Cortex of kidney (tissue), 1 donor: ENCODE measurements around the gene UPK1A.
"Not testable (repeated sequence)": the region's sequence is repeated elsewhere in the genome, so short reads cannot be mapped to it uniquely, and the experiment has no call there.

Source experiments
- DNase-seq: peaks from one replicate; lab custom pipeline; 2025; lab: John Stamatoyannopoulos, UW

The UPK1A gene

DNA sequence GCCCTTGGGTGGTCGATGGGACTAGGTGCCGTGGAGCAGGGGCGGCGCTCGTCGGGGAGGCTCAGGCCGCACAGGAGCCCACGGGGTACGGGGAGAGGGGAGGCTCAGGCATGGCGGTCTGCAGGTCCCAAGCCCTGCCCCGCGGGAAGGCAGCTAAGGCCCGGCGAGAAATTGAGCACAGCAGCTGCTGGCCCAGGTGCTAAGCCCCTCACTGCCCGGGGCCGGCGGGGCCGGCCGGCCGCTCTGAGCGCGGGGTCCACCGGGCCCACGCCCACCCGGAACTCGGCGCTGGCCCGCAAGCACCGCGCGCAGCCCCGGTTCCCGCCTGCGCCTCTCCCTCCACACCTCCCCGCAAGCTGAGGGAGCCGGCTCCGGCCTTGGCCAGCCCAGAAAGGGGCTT is 24.8 kb downstream of the UPK1A start:
- not testable (repeated sequence) for DNase-seq

DNA sequence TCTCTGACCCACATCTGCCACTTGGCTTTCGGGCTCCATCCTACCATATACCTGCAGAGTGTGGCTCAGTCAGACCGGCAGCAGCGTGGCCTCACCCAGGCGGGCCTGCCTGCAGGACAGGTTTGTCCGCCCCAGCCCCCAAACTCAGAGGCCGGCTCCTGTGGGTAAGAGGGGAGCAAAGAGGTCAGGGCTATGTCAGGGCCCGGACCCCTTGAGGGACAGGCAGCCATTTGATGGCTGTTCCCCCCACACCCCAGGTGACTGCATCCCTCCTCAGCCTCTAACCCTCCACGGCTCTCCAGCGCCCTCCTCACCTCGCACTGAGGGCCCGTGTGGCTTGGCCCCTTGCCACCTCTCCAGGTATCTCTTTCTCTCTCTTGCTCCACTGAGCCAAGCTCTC is 25.7 kb downstream of the UPK1A start:
- DNase-seq: no peak

DNA sequence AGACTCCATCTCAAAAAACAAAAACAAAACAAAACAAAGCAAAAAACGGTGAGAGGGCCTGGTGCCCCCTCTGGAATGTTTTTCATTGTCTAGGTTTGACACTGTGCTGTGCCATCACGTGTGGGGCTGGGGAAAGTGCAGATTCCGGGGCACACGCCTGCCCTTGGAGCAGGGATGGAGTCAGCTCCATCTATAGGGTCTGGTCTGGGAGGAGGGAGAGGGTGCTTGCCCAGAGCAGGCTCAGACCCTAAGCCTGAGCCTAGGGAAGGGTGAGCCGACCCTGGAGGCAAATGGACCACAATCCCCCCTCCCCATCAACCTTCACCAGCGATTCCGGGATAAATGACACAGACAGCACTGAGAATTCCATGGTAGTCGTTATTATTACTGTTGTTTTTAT is 27.1 kb downstream of the UPK1A start:
- no peak for DNase-seq

DNA sequence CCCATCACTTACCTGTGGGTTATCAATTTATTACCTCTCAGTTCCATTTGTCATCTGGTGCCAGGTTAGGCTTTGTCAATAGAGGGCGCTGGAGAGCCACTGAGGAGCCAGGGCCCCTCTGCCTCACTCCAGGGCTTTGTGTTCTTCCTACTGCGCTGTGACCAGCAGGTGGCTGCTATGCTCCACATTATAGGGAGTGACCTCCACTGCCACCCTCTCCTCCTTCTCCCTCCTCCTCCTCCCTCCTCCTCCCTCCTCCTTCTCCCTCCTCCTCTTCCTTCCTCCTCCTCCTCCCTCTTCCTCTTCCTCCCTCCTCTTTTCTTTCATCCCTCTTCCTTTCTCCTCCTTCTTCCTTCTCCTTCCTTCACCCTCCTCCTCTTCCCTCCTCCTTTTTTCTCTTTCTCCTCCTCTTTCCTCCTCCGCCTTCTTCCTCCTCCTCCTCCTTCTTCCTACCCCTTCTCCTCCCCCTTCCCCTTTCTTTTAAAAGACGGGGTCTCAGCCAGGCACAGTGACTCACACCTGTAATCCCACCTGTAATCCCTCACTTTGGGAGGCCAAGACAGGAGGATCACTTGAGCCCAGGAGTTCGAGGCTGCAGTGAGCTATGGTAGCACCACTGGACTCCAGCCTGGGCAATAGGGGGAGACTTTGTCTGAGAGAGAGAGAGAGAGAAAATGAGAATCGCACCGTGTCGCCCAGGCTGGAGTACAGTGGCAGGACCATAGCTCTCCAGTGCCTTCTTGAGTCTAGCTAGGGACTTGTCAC is 27.7 kb downstream of the UPK1A start:
- no peak for DNase-seq

DNA sequence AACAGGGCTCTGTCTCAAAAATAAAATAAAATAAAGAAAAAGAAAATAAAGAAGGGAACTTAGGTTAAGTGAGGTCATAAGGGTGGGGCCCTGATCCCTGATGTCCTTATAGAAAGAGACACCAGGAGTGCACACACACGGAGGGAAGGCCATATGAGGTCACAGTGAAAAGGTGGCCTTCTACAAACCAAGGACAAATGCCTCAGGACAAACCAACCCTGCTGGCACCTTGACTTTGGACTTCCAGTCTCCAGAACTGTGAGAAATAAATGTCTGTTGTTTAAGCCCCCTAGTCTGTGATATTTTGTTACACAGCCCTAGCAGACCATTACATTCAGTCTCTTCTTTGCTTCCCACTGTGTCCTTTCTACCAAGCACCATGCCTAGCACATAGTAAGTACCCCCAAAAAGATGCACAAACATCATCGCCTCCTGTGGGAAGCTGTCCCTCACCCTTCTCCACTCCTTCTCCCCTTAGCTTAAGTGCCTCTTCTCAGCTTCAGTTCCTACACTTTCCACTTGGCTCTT is 29.6 kb downstream of the UPK1A start:
- DNase-seq: no peak

DNA sequence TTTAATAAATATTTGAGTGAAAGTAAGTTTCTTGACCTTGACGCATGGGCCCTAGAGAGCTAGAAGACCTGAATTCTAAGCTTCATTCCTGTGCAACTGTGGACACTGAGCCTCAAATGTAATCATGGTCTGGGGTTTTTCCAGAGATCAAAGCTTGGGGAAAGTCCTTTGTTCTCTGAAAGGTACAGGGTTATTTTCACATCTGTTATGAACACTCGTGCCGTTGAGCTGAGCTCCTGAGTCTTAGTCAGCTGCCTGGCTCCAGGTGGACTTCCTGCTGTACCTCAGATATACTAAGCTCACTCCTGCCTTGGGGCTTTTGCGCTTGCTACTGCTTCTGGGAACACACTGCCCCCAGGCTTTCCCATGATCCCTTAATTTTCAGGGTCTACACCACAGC is 30.5 kb downstream of the UPK1A start:
- DNase-seq: no peak

DNA sequence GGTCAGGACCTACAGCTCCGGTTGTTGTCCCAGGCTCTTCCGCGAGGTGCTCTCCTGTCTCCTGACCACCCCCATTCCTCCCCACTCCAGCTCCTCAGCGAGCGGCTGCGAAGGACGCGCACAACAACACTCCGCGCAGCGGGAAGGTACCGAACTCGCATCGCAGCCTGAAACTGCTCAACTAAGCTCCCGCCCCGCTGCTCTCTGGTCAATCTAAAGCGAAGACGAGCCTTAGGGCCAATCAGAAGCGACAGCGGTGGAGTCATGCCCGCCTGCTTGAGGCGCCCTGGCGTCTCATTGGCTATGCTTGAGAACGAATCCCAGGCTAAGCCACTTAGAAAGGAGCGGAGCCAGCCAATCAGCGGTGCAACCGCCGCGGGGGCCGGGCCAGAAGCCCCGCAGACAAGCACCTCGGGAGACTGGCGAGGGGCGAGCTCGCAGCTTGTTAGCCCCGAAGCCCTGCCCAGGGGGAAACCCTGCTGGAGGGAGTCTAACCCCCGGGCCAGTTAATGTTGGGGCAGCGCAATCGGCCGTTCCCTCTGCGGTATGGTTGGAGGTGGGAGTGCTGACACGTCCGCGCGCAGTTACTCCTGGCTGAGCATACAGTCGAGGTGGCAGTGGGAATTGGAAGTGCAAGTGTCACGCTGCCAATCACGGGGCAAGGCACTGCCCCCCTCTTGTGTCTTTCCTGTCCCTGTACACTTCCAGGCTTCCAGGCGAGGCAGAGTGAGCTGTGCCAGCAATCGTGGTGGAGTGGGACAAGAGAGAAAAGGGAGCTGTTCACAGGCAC is 36.1 kb downstream of the UPK1A start:
- DNase-seq: no peak

DNA sequence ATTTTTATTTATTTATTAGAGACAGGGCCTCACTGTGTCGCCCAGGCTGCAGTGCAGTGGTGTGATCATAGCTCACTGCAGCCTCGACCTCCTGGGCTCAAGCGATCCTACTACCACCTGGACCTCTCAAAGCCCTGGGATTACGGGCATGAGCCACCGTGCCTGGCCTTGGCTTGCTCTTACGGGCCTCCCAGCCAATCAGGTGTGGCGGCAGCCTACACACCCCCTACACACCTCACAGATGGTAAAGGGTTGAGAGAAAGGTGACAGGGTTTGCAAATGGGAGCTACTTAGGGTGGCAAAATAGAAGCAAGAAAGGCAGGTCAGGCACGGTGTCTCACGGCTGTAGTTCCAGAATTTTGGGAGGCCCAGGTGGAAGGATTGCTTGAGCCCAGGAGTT is 37.0 kb downstream of the UPK1A start:
- DNase-seq: no peak

DNA sequence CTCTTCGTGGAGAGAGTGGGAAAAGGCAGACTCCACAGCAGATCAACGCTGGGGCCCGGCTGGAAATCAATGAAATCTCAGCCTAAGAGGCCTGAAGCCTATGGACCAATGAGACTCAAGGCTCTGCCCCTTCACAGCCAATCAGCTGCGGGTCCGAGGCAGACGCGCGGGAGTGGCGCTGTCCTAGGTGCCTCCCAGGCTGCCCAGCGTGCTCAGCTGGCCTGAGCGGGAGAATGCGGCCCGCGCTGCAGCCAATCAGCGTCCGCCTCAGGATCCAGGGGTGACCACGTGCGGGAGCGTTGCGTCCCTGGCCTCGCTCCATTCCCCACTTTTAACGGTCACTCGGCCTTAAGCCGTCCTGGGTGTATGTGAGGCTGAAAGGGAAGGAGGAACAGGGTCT is 37.9 kb downstream of the UPK1A start, which contains the start of gene ZBTB32:
Gene ZBTB32, plus strand, starts transcription at position 341 of the 400 bp plus-strand sequence. CDS start 10,069 bp downstream, outside the sequence.
- no peak for DNase-seq

DNA sequence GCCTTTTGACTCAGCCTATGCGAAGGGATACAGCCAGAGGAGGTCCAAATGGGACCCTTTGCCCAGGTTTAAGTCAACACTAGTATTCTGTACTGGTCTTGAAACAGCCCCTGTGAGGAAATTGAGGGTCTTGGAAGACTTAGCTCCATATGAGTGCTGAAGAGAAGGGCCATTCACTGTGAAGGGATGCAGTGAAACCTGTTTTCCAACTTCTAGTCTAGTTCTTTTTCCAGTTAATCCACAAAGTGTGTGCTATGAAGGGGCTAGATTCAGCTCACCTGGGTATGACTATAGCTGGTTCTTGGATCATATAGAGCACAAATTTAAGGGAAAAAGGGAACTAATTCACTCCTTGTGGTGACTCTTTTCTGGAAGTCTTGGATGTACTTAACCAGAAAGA is 42.1 kb downstream of the UPK1A start:
- DNase-seq: no peak

DNA sequence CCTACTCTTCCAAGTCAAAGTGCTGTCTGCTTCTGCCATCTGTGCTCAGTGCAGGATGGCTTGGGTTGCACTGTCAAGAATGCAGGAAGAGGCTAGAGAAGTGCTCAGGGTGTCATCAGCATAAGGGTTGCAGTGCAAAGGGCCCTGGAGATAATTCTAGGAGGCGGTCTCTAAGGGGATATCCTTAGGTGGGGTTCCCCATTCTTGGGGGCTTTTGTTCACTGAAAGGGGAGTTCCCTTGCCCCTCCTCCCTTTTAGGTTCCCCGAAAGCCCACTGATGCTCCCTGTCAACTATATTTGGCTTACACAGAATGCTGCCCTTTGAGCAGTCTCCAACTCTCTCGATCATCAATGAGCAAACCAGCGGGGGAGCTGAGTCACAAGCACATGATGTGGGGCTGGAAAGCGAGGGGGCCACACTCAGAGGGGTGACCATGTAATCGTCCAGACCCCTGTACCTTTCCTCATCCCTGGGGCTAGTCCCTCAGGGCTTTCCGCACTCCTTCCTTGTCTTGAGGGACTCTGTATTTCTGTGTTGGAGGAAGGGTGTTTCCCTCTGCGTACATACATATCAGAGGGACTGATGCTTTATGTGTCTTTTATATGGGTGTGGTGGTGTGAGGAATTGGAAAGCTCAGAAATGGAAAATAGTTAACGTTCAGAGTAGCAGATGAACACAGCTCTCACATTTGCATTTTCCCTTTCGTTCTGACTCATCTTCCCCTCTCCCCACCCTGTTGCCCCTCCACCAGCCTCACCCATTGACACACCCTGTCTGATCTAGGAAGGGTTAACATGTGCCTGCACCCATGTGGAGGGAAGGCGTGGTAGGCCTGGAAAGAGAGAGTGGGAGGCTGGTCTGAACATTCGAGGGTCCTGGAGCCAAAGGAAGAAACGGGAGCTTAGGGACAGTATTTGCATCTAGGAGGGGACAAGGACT is 44.7 kb downstream of the UPK1A start:
- no peak for DNase-seq

DNA sequence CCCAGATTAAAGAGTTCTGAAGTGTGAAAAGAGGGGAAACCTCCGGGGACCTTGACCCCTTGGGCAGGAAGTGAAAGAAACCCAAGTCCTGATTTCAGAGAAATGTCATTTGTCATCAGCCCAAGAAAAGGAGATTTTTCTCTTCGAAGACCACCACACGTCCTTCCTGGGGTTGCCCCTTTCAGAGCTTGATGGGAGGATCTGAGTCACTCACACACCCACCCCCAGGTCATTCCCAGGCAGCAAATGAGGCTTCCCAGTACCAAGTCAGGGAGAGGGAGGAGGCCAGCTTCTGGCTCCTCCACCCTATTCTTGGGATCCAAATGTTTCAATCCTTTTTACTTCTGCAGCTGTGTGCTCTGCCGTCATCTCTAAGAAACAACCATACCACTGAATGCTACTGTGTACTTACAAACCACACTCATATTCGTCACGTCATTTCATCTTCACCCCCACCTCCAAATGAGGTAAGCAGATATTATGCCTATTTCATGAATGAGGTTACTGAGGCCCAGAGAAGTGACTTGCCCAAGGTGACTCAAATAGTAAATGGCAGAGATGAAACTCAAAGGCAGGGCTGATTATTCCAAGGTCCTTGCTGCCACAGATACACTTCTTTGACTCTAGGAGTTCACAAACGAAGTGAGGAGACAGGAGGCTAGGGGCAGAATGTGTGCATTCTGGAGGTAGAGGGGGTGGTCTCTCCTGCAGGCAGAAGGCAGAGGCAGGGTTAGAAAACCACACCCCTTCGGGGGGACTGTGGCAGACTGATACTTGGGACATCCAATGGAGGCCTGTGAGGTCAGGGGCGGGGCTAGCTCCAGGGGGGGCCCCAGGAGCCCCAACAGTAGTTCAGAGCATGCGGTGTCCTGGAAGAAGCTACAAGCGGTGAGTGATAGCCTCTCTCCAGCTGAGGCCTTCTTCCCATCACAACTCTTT is 46.5 kb downstream of the UPK1A start:
- no peak for DNase-seq

DNA sequence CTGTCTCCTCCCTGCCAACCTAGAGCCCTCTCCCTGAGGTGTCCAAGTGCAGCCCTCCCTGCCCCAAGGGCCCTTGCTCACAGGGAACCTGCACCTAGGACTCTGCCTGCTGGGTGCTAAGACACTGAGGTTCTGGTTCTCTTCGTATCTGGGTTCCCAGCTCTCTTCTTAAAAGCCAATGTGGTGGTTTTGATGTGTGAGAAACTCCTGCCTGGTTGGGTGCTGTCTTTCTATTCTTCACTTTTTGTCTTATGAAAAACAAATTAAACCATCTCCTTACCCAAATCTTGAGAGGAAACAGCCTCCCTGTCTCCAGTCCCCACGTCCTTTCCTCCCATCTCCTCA is 47.2 kb downstream of the UPK1A start:
- no peak for DNase-seq

DNA sequence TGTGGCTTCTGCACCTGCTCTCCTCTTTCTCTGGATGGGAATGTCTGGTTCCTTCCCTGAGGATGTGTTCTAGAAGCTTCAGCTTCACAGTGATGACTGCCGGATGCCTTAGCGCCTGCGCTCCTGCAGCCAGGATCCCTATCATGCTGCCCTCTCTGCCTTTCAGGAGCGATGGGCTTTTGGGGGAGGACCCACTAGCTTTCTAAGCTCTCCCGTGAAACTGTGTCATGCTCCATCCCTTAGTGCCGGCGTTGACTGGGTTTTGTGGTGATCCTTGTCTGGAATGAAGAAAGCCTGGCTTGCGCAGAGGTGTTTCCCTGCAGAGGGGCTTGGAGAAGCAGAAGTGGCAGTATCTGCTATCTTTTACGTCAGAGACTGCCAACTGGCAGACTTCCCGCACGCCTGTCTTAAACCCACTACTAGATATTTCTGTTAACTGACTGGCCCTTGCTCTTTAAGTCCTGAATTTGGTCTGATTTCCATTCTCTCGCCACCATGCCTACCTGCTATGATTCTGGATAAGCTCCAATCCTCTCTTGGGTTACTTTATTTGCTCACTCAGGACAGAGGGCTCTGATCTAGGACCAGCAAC is 47.7 kb downstream of the UPK1A start:
- DNase-seq: no peak

DNA sequence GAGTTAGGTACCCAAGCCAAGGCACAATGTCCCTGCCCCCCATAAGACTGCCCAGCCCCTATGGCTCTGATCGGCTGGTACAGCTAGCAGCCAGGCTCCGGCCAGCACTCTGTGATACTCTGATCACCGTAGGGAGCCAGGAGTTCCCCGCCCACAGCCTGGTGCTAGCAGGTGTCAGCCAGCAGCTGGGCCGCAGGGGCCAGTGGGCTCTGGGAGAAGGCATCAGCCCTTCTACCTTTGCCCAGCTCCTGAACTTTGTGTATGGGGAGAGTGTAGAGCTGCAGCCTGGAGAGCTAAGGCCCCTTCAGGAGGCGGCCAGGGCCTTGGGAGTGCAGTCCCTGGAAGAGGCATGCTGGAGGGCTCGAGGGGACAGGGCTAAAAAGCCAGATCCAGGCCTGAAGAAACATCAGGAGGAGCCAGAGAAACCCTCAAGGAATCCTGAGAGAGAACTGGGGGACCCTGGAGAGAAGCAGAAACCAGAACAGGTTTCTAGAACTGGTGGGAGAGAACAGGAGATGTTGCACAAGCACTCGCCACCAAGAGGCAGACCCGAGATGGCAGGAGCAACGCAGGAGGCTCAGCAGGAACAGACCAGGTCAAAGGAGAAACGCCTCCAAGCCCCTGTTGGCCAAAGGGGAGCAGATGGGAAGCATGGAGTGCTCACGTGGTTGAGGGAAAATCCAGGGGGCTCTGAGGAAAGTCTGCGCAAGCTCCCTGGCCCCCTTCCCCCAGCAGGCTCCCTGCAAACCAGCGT is 48.5 kb downstream of the UPK1A start:
- no peak for DNase-seq

DNA sequence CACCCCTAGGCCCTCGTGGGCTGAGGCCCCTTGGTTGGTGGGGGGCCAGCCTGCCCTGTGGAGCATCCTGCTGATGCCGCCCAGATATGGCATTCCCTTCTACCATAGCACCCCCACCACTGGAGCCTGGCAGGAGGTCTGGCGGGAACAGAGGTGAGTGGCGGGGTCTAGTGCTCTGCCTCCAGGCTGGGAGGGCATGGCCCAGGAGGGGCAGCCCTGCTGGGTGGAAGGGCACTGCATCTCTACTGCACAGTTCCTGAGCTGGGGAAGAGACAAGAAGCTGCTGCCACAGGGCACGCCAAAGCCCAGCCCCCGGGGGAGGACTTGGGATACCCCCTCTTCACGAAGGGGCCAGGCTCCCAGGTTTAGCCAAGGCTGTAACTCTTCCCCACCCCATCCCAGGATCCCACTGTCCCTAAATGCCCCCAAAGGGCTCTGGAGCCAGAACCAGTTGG is 49.1 kb downstream of the UPK1A start:
- DNase-seq: no peak

DNA sequence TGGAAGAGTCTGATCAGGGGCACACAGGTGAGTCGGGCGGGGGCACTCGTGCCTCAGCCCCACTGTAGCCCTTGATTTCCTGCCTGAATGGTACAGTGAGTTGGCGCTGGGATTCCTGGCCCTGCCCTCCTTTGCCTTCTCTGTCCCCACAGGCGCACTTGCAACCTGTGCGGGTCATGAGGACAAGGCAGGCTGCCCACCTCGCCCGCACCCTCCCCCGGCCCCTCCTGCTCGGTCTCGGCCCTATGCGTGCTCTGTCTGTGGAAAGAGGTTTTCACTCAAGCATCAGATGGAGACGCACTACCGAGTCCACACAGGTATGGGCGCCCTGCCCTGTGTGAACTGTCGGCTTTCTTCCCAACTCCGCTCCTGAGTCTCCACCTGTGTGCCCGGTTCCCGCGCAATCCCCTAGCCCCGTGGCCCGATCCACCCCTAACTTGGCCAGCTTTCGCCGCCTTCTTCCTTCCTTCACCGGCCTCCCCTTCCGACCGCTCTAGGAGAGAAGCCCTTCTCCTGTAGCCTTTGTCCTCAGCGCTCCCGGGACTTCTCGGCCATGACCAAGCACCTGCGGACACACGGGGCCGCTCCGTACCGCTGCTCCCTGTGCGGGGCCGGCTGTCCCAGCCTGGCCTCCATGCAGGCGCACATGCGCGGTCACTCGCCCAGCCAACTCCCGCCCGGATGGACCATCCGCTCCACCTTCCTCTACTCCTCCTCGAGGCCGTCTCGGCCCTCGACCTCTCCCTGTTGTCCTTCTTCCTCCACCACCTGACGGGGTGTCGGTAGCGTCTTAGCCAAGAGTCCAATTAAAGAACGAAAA is 49.9 kb downstream of the UPK1A start:
- DNase-seq: no peak

DNA sequence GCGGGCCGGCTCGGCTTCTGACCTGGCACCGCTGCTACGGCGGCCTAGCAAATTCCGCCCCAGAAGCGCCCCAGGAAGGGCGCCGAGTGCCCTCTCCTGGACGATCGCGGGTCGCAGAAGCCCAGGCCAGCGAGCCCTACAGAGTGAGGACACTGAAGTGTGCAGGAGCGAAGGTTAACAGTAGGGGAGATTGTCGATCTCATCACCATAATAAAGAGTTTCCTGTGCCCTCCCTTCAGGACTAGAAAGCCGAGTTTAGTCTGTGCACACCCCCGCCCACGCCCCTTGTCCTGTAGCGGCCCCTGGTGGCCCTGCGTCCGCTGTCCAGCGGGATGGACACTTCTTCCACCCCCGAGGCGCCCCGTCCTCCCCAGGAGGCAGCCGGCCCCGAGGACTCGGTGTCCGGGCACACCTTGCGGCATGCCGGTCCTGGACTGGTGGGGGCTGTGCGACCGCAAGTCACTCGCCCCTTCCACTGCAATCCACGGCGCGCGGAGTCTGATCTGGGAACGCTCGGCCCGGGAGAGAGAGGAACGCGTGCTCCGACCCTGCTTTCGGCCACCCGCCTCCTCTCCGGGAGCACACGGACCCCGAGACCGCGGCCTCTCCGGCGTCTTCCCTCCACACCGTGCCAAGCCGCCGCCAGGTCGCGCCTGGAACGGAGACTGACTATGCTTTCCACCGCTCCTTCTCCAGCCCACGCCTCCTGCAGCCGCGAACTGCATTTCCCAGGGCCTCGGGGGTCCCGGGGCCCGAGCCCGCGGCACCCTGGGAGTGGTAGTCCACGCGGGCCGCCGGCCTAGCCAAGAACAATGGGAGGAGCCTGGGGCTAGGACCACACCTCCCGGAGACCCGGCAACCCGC is 50.7 kb downstream of the UPK1A start:
- peak; percentile 72 for DNase-seq
